ENCODE measurements around the gene FOXRED2. TPM values are rescaled to one million over a fixed set of nuclear protein-coding genes. Genes with fewer than 3 reads are reported as not detected.

The FOXRED2 gene
- total RNA-seq, 1 donor from 2014 or later: 15.3 TPM

DNA sequence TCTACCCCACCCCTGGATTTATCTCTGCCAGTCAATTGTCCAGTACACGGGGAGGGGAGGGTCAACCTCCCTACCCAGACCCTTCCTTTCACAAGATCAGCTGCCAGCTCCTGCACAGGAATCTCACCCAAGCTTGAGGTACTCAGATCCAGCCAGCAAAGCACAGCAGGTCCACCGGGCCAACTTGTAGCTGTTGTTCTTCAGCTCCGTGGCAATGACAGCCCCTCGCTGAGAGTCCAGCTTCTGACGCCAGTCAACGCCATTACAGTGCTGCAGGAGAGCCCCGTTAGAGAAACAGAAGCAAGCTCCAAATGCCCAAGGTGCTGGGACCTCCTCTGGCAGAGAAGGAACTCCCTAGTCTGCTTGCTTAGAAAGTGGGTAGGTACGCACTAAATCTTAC lies 5.5 kb upstream of the FOXRED2 start:
- Histone ChIP-seq H3K27me3 (no peaks in the 10 kb centered on the region), H3K4me3 (no peak overlapping the region), H3K36me3 (peaks cover 76% of the 10 kb centered on the region), H3K27ac (no peak overlapping the region), H3K4me1 (peaks cover 3% of the 10 kb centered on the region), H3K9me3 (no peaks in the 10 kb centered on the region)
- no peak for TF ChIP-seq CTCF (IDR thresholded peaks at IDR 0.05)
- intact Hi-C loops (cut with DNase I): no loop called here
- ATAC-seq (no peak), DNase-seq (no peak)

GRCh38 chr22:36510966-36511881 lies 4.4 kb upstream of the FOXRED2 start:
- H3K9me3 ChIP-seq: no peaks in the 10 kb centered on the region
- no peaks in the 10 kb centered on the region for H3K27me3 ChIP-seq
- H3K4me1 ChIP-seq: peaks cover 10% of the 10 kb centered on the region
- ATAC-seq (peak; percentile 3), DNase-seq (no peak)
- H3K36me3 ChIP-seq: peaks cover 65% of the 10 kb centered on the region
- TF ChIP-seq CTCF (IDR thresholded peaks at IDR 0.05): peak; percentile 55
- intact Hi-C loops (cut with DNase I): no loop called here
- no peak overlapping the region for H3K27ac ChIP-seq
- H3K4me3 ChIP-seq: no peak overlapping the region

DNA sequence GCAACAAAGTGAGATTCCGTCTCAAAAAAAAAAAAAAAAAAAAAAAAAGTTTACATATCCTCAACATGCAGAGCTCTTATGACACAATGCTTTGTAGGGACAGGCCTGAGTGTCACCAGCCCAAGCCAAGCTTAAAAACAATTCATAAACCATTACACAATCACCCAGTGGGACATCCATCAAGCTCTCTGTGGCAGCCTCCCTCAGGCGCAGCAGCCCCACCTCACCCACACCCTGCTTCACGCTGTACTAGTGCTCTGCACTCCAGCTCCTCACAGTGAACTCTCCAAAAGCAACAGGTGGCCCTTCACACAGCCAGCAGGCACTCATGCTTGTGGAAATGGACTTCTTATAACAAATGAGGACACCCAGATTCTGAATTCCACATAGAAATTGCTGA lies 3.5 kb upstream of the FOXRED2 start:
- Histone ChIP-seq H3K9me3 (no peaks in the 10 kb centered on the region), H3K36me3 (peaks cover 57% of the 10 kb centered on the region), H3K27me3 (no peaks in the 10 kb centered on the region), H3K4me3 (no peak overlapping the region), H3K27ac (no peak overlapping the region), H3K4me1 (peaks cover 11% of the 10 kb centered on the region)
- no peak for TF ChIP-seq CTCF (IDR thresholded peaks at IDR 0.05)
- intact Hi-C loops (cut with DNase I): no loop called here
- no peak for DNase-seq
- peak; percentile 14 for ATAC-seq

- ATAC-seq (no peak), DNase-seq (no peak)
- no peak for TF ChIP-seq CTCF (IDR thresholded peaks at IDR 0.05)
- H3K27ac ChIP-seq: peak overlapping the region; percentile 81
- peak overlapping the region; percentile 69 for H3K4me3 ChIP-seq
- intact Hi-C loops (cut with DNase I): no loop called here
- peaks cover 29% of the 10 kb centered on the region for H3K36me3 ChIP-seq
- peaks cover 16% of the 10 kb centered on the region for H3K4me1 ChIP-seq
- no peaks in the 10 kb centered on the region for H3K9me3 ChIP-seq
- H3K27me3 ChIP-seq: no peaks in the 10 kb centered on the region
Measured at GRCh38 chr22:36507518-36508010, 724 bp upstream of the FOXRED2 start.

DNA sequence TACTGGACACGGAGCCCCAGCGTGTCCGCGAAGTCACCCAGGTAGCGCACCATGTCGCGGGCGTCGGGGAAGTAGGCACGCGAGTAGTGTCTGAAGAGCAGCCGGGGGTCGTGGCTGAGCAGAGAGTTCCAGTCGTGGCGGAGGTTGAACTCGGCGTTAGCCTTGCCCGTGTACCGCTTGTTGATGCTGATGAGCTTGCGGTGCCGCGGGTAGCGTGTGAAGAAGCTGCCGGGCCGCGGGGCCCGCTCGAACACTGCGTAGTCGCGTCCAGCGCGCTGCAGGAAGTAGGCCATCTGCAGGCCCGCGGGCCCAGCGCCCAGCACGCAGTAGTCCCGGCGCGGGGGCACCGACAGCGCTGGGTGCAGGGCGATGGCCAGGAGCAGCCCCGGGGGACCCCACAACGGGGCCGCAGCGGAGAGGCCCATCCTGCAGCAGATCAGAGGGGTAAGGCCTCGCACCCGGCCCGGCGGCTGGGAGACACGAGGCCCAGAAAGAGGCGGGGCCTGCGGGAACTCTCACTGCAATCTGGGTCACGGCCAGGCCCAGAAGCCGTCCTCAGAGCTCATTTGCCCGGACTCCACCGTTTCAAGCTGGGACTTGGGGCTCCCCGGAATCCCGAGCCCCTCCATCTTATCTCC lies 723 bp downstream of the FOXRED2 start:
- Histone ChIP-seq H3K36me3 (peaks cover 14% of the 10 kb centered on the region), H3K4me3 (peak overlapping the region; percentile 69), H3K27me3 (no peaks in the 10 kb centered on the region), H3K4me1 (peaks cover 16% of the 10 kb centered on the region), H3K27ac (no peak overlapping the region), H3K9me3 (no peaks in the 10 kb centered on the region)
- ATAC-seq (no peak), DNase-seq (no peak)
- intact Hi-C loops (cut with DNase I): no loop called here
- TF ChIP-seq CTCF (IDR thresholded peaks at IDR 0.05): no peak
